GM23338 (cell line): ENCODE measurements around the gene APPBP2. TPM values are rescaled to one million over a fixed set of nuclear protein-coding genes. Genes with fewer than 3 reads are reported as not detected.

ENCODE experiments used
- ATAC-seq: fragments of 200-7000 bp; cut with Tn5 transposase; 3 replicates; pipeline ENCODE4 v1.9.1; 2020
- DNase-seq: peaks from one replicate; pipeline ENCODE4 v3.0.0-alpha.2; 2015; ENCODE audit warnings: low spot score
- H2AFZ ChIP-seq: fragments of 200-600 bp; sonication (generic); 2 replicates; pipeline ENCODE4 v1.8.0; 2016; ENCODE audit warnings: antibody characterized with exemption, mild to moderate bottlenecking, moderate library complexity
- H3F3A ChIP-seq: fragments of 200-600 bp; sonication (generic); replicated peaks from 2 replicates; pipeline ENCODE4 v1.8.0; 2017; ENCODE audit warnings: antibody characterized with exemption, mixed run types, low read depth
- H3K27ac ChIP-seq: fragments of 200-600 bp; sonication (generic); 2 replicates; pipeline ENCODE4 v1.6.1; 2016; ENCODE audit warnings: low read depth
- H3K27me3 ChIP-seq: fragments of 200-600 bp; sonication (generic); 2 replicates; pipeline ENCODE4 v1.8.0; 2016; ENCODE audit warnings: mild to moderate bottlenecking, mixed run types, moderate library complexity; ENCODE audit not compliant: insufficient read depth
- H3K36me3 ChIP-seq: fragments of 200-600 bp; sonication (generic); 2 replicates; pipeline ENCODE4 v1.8.0; 2016; ENCODE audit warnings: mild to moderate bottlenecking; ENCODE audit not compliant: insufficient read depth
- H3K4me1 ChIP-seq: fragments of 200-600 bp; sonication (generic); 2 replicates; pipeline ENCODE4 v1.8.0; 2016; ENCODE audit warnings: mild to moderate bottlenecking, moderate library complexity; ENCODE audit not compliant: insufficient read depth
- H3K4me2 ChIP-seq: fragments of 200-600 bp; sonication (generic); 2 replicates; pipeline ENCODE4 v1.7.1; 2017; ENCODE audit warnings: mixed run types
- H3K4me3 ChIP-seq: fragments of 200-600 bp; sonication (generic); 2 replicates; pipeline ENCODE4 v1.6.1; 2016; ENCODE audit warnings: mixed run types
- H3K79me2 ChIP-seq: fragments of 200-600 bp; sonication (generic); replicated peaks from 2 replicates; pipeline ENCODE4 v1.8.0; 2017; ENCODE audit warnings: mild to moderate bottlenecking; ENCODE audit not compliant: insufficient read depth
- H3K9me2 ChIP-seq: fragments of 200-600 bp; sonication (generic); 2 replicates; pipeline ENCODE4 v1.8.0; 2017; ENCODE audit not compliant: insufficient read depth
- H4K20me1 ChIP-seq: fragments of 200-600 bp; sonication (generic); replicated peaks from 2 replicates; pipeline ENCODE4 v1.8.0; 2017; ENCODE audit warnings: mild to moderate bottlenecking; ENCODE audit not compliant: insufficient read depth
- H3K27ac Mint-ChIP-seq: 2 replicates; pipeline ENCODE4 v1.8.0; 2020; ENCODE audit warnings: inconsistent platforms, mild to moderate bottlenecking, moderate library complexity, mixed read lengths
- H3K27me3 Mint-ChIP-seq: 3 replicates; pipeline ENCODE4 v1.8.0; 2022; ENCODE audit warnings: low read depth, mild to moderate bottlenecking, moderate library complexity, mixed read lengths, inconsistent platforms; ENCODE audit not compliant: insufficient read depth, poor library complexity
- H3K36me3 Mint-ChIP-seq: 3 replicates; pipeline ENCODE4 v1.8.0; 2021; ENCODE audit warnings: low read depth, mild to moderate bottlenecking, inconsistent platforms, moderate library complexity, mixed read lengths
- H3K4me1 Mint-ChIP-seq: 3 replicates; pipeline ENCODE4 v1.8.0; 2020; ENCODE audit warnings: mild to moderate bottlenecking, inconsistent platforms, mixed read lengths
- H3K4me3 Mint-ChIP-seq: 3 replicates; pipeline ENCODE4 v1.8.0; 2021; ENCODE audit warnings: moderate library complexity, mild to moderate bottlenecking, inconsistent platforms, mixed read lengths
- H3K9me3 Mint-ChIP-seq: 3 replicates; pipeline ENCODE4 v1.8.0; 2020; ENCODE audit warnings: moderate library complexity, mild to moderate bottlenecking, inconsistent platforms, mixed read lengths
- CREB1 ChIP-seq: fragments of 250-450 bp; sonication (Bioruptor Pico); IDR thresholded peaks from 2 replicates; pipeline ENCODE4 v1.5.0; 2020; ENCODE audit warnings: low read depth, mild to moderate bottlenecking, moderate library complexity
- ETS1 ChIP-seq: IDR thresholded peaks from 2 replicates; pipeline ENCODE4 v1.6.1; 2016; ENCODE audit warnings: antibody characterized with exemption
- EZH2 ChIP-seq: fragments of 200-600 bp; sonication (generic); IDR thresholded peaks from one replicate; pipeline ENCODE4 v1.8.0; 2017; ENCODE audit warnings: antibody characterized with exemption, mild to moderate bottlenecking, low read depth; ENCODE audit not compliant: unreplicated experiment
- NANOG ChIP-seq: IDR thresholded peaks from 2 replicates; pipeline ENCODE4 v1.6.1; 2016; ENCODE audit warnings: antibody characterized with exemption, borderline replicate concordance
- POLR2AphosphoS5 ChIP-seq: IDR thresholded peaks from 2 replicates; pipeline ENCODE4 v1.6.1; 2016; ENCODE audit warnings: antibody characterized with exemption, low read depth
- REST ChIP-seq: IDR thresholded peaks from one replicate; pipeline ENCODE4 v1.6.1; 2018; ENCODE audit warnings: antibody characterized with exemption; ENCODE audit not compliant: unreplicated experiment
- long read RNA-seq: library from polyadenylated mRNA; unstranded; transcript quantifications from one replicate; pipeline ENCODE4 v2.0.0, GENCODE V29; 2020; ENCODE audit not compliant: unreplicated experiment
- polyA plus RNA-seq: library from polyadenylated mRNA; unstranded; fragments of >200 nt; fragmentation: Nextera tagmentation; extraction: Ambion mirVana; gene quantifications from 2 replicates; pipeline ENCODE4 v1.2.1, GENCODE V29; 2016
- total RNA-seq: library from RNA; depleted of rRNA; stranded (reverse); fragments of >200 nt; shearing (Covaris generic); gene quantifications from 2 replicates; pipeline ENCODE4 v1.2.3, GENCODE V29; 2014; rRNA removed

APPBP2 gene
- total RNA-seq (14.3 and 15.0 TPM in 2 replicates), polyA plus RNA-seq (5.1 and 9.3 TPM in 2 replicates)
- long read RNA-seq, full-length matches to known transcripts = 4 of 5 reads
- long read RNA-seq, partial matches to known transcripts = 0 of 5 reads
- long read RNA-seq, other reads (novel, unspliced or antisense) = 1 of 5 reads

- no peaks in the 10 kb centered on the region for H3F3A ChIP-seq
- peaks cover 17% of the 10 kb centered on the region; the same call in 1 of the 2 replicates for H4K20me1 ChIP-seq
- peak; percentile 96 for TF ChIP-seq POLR2AphosphoS5
- TF ChIP-seq CREB1 (CRISPR knock-in tag) = peak; percentile 93
- TF ChIP-seq REST = peak; percentile 27
- TF ChIP-seq ETS1 = peak; percentile 52; the same call in 1 of the 2 replicates
- TF ChIP-seq NANOG = no peak
- peak within 1 kb of the TSS; percentile 88 for H3K4me3 Mint-ChIP-seq
- peak within 1 kb of the TSS; percentile 98 for H3K27ac ChIP-seq
- H3K27me3 ChIP-seq = no peaks in the 10 kb centered on the region
- peaks cover 6% of the 10 kb centered on the region for H3K27me3 Mint-ChIP-seq
- peak within 1 kb of the TSS; percentile 97 for H3K4me3 ChIP-seq
- peaks cover 20% of the 10 kb centered on the region for H3K36me3 Mint-ChIP-seq
- no peaks in the 10 kb centered on the region for H3K9me2 ChIP-seq
- peaks cover 5% of the 10 kb centered on the region; the same call in 2 of the 3 replicates for H3K4me1 Mint-ChIP-seq
- DNase-seq (peak; percentile 95), ATAC-seq (peak; percentile 92)
- H2AFZ ChIP-seq = peak within 1 kb of the TSS; percentile 86
- H3K27ac Mint-ChIP-seq = peak within 1 kb of the TSS; percentile 98
- H3K4me1 ChIP-seq = peaks cover 11% of the 10 kb centered on the region
- peaks cover 62% of the 10 kb centered on the region for H3K79me2 ChIP-seq
- no peaks in the 10 kb centered on the region for H3K36me3 ChIP-seq
- peak within 1 kb of the TSS; percentile 97 for H3K4me2 ChIP-seq
- H3K9me3 Mint-ChIP-seq = no peaks in the 10 kb centered on the region; the same call in 2 of the 3 replicates
These were observed at the start of gene APPBP2 for GRCh38 chr17:60525685-60526514. Gene APPBP2, minus strand, starts transcription at chr17:60526242. Its CDS starts 311 bp downstream, at chr17:60525931.

GRCh38 chr17:60573236-60574051 is 47.4 kb upstream of the APPBP2 start:
- H2AFZ ChIP-seq = no peak overlapping the region
- H3K27ac ChIP-seq = no peak overlapping the region
- no peaks in the 10 kb centered on the region for H3F3A ChIP-seq
- H3K27me3 ChIP-seq = no peaks in the 10 kb centered on the region
- TF ChIP-seq EZH2 = no peak
- Mint-ChIP-seq H3K4me1 (peaks cover 9% of the 10 kb centered on the region; the same call in 1 of the 3 replicates), H3K9me3 (peaks cover 9% of the 10 kb centered on the region; the same call in 2 of the 3 replicates), H3K4me3 (no peak overlapping the region), H3K27ac (no peak overlapping the region), H3K36me3 (no peaks in the 10 kb centered on the region), H3K27me3 (peaks cover 4% of the 10 kb centered on the region)
- peaks cover 6% of the 10 kb centered on the region; the same call in 1 of the 2 replicates for H3K4me1 ChIP-seq
- H3K36me3 ChIP-seq = no peaks in the 10 kb centered on the region
- peak; percentile 60 for DNase-seq
- H4K20me1 ChIP-seq = no peaks in the 10 kb centered on the region
- H3K79me2 ChIP-seq = no peaks in the 10 kb centered on the region
- H3K9me2 ChIP-seq = no peaks in the 10 kb centered on the region
- no peak; the same call in 2 of the 3 replicates for ATAC-seq
- no peak overlapping the region for H3K4me2 ChIP-seq
- H3K4me3 ChIP-seq = no peak overlapping the region
